GM10266 (cell line): Measurements from ENCODE around the gene TF.

ENCODE experiments used
- DNase-seq: peaks from one replicate; pipeline ENCODE4 v3.0.0; 2012; ENCODE audit errors: extremely low spot score
- CTCF ChIP-seq: IDR thresholded peaks from 2 replicates; pipeline ENCODE4 v1.5.1; 2012; ENCODE audit warnings: mild to moderate bottlenecking, low read depth; ENCODE audit not compliant: control insufficient read depth, insufficient read depth; ENCODE audit errors: missing control alignments

TF gene

GRCh38 chr3:133767607-133768006 is 21.4 kb downstream of the TF start:
- TF ChIP-seq CTCF = no peak
- DNase-seq = no peak

GRCh38 chr3:133769536-133769935 is 23.3 kb downstream of the TF start:
- DNase-seq = no peak
- no peak for TF ChIP-seq CTCF

- no peak for TF ChIP-seq CTCF
- DNase-seq = no peak
These were observed 27.5 kb downstream of the TF start for GRCh38 chr3:133773732-133774131.

- no peak for DNase-seq
- TF ChIP-seq CTCF = no peak
These were observed 29.1 kb downstream of the TF start for GRCh38 chr3:133775309-133775708.

- no peak for DNase-seq
- TF ChIP-seq CTCF = no peak
These were observed 29.6 kb downstream of the TF start for GRCh38 chr3:133775835-133776234.

- no peak for TF ChIP-seq CTCF
- DNase-seq = no peak
These were observed 30.7 kb downstream of the TF start for GRCh38 chr3:133776794-133777438.

GRCh38 chr3:133777807-133778568 is 31.8 kb downstream of the TF start:
- DNase-seq = no peak
- no peak for TF ChIP-seq CTCF
